Measurements from ENCODE around the gene LCN15.

LCN15 gene

GRCh38 chr9:136750526-136750925, 13.8 kb downstream of the LCN15 start:
- H3K36me3 ChIP-seq (ENCODE audit: insufficient read depth, low read depth, low read length): no peaks in the 10 kb centered on the region
- H3K27me3 ChIP-seq (ENCODE audit: insufficient read depth, low read length): no peaks in the 10 kb centered on the region
- no peaks in the 10 kb centered on the region for H3K4me1 ChIP-seq (ENCODE audit: insufficient read depth, low read length)
- H3K27ac ChIP-seq (ENCODE audit: low read length): no peak overlapping the region
- H3K9me3 ChIP-seq (ENCODE audit: insufficient read depth, low read depth, low read length): no peaks in the 10 kb centered on the region
- no peak overlapping the region for H3K9ac ChIP-seq (ENCODE audit: low read depth, low read length)
- H3K4me3 ChIP-seq (ENCODE audit: low read length): no peak overlapping the region

- no peaks in the 10 kb centered on the region for H3K27me3 ChIP-seq (ENCODE audit: insufficient read depth, low read length)
- no peak overlapping the region for H3K4me3 ChIP-seq (ENCODE audit: low read length)
- no peak overlapping the region for H3K27ac ChIP-seq (ENCODE audit: low read length)
Measured at GRCh38 chr9:136748666-136749611, 15.4 kb downstream of the LCN15 start.

GRCh38 chr9:136748201-136748600, 16.1 kb downstream of the LCN15 start, which contains the start of gene LCN6:
TSS of gene LCN6 (minus strand) at chr9:136748525. CDS start at chr9:136748483, 42 bp downstream.
- Histone ChIP-seq H3K27me3 (ENCODE audit: insufficient read depth, low read length) (no peaks in the 10 kb centered on the region), H3K9me3 (ENCODE audit: insufficient read depth, low read depth, low read length) (no peaks in the 10 kb centered on the region), H3K36me3 (ENCODE audit: insufficient read depth, low read depth, low read length) (no peaks in the 10 kb centered on the region), H3K9ac (ENCODE audit: low read depth, low read length) (no peak within 1 kb of the TSS), H3K27ac (ENCODE audit: low read length) (no peak within 1 kb of the TSS), H3K4me1 (ENCODE audit: insufficient read depth, low read length) (no peaks in the 10 kb centered on the region), H3K4me3 (ENCODE audit: low read length) (no peak within 1 kb of the TSS)

More at GRCh38 chr9:136748666-136749611, 15.4 kb downstream of the LCN15 start:
- no peak overlapping the region for H3K9ac ChIP-seq (ENCODE audit: low read depth, low read length)
- no peaks in the 10 kb centered on the region for H3K4me1 ChIP-seq (ENCODE audit: insufficient read depth, low read length)
- no peaks in the 10 kb centered on the region for H3K36me3 ChIP-seq (ENCODE audit: insufficient read depth, low read depth, low read length)
- no peaks in the 10 kb centered on the region for H3K9me3 ChIP-seq (ENCODE audit: insufficient read depth, low read depth, low read length)

GRCh38 chr9:136747161-136748060, 16.9 kb downstream of the LCN15 start:
- Histone ChIP-seq H3K36me3 (ENCODE audit: insufficient read depth, low read depth, low read length) (no peaks in the 10 kb centered on the region), H3K9ac (ENCODE audit: low read depth, low read length) (no peak overlapping the region), H3K27ac (ENCODE audit: low read length) (no peak overlapping the region)

GRCh38 chr9:136746621-136747020, 17.7 kb downstream of the LCN15 start:
- Histone ChIP-seq H3K27ac (ENCODE audit: low read length) (no peak overlapping the region), H3K27me3 (ENCODE audit: insufficient read depth, low read length) (no peaks in the 10 kb centered on the region), H3K4me3 (ENCODE audit: low read length) (no peak overlapping the region), H3K36me3 (ENCODE audit: insufficient read depth, low read depth, low read length) (no peaks in the 10 kb centered on the region), H3K9me3 (ENCODE audit: insufficient read depth, low read depth, low read length) (no peaks in the 10 kb centered on the region), H3K9ac (ENCODE audit: low read depth, low read length) (no peak overlapping the region), H3K4me1 (ENCODE audit: insufficient read depth, low read length) (no peaks in the 10 kb centered on the region)

More at GRCh38 chr9:136747161-136748060, 16.9 kb downstream of the LCN15 start:
- Histone ChIP-seq H3K9me3 (ENCODE audit: insufficient read depth, low read depth, low read length) (no peaks in the 10 kb centered on the region), H3K4me3 (ENCODE audit: low read length) (no peak overlapping the region), H3K27me3 (ENCODE audit: insufficient read depth, low read length) (no peaks in the 10 kb centered on the region), H3K4me1 (ENCODE audit: insufficient read depth, low read length) (no peaks in the 10 kb centered on the region)

GRCh38 chr9:136746155-136746490, 18.2 kb downstream of the LCN15 start:
- Histone ChIP-seq H3K4me3 (ENCODE audit: low read length) (no peak overlapping the region), H3K4me1 (ENCODE audit: insufficient read depth, low read length) (no peaks in the 10 kb centered on the region), H3K9ac (ENCODE audit: low read depth, low read length) (no peak overlapping the region), H3K36me3 (ENCODE audit: insufficient read depth, low read depth, low read length) (no peaks in the 10 kb centered on the region), H3K9me3 (ENCODE audit: insufficient read depth, low read depth, low read length) (no peaks in the 10 kb centered on the region), H3K27me3 (ENCODE audit: insufficient read depth, low read length) (no peaks in the 10 kb centered on the region), H3K27ac (ENCODE audit: low read length) (no peak overlapping the region)

GRCh38 chr9:136745389-136746154, 18.7 kb downstream of the LCN15 start:
- H3K9me3 ChIP-seq (ENCODE audit: insufficient read depth, low read depth, low read length): no peaks in the 10 kb centered on the region
- no peaks in the 10 kb centered on the region for H3K36me3 ChIP-seq (ENCODE audit: insufficient read depth, low read depth, low read length)
- no peaks in the 10 kb centered on the region for H3K27me3 ChIP-seq (ENCODE audit: insufficient read depth, low read length)
- no peak overlapping the region for H3K9ac ChIP-seq (ENCODE audit: low read depth, low read length)
- H3K4me1 ChIP-seq (ENCODE audit: insufficient read depth, low read length): no peaks in the 10 kb centered on the region
- H3K4me3 ChIP-seq (ENCODE audit: low read length): no peak overlapping the region
- no peak overlapping the region for H3K27ac ChIP-seq (ENCODE audit: low read length)

GRCh38 chr9:136744773-136745172, 19.5 kb downstream of the LCN15 start:
- H3K27ac ChIP-seq (ENCODE audit: low read length): no peak overlapping the region
- H3K9ac ChIP-seq (ENCODE audit: low read depth, low read length): no peak overlapping the region
- H3K4me3 ChIP-seq (ENCODE audit: low read length): no peak overlapping the region
- no peaks in the 10 kb centered on the region for H3K27me3 ChIP-seq (ENCODE audit: insufficient read depth, low read length)
- H3K4me1 ChIP-seq (ENCODE audit: insufficient read depth, low read length): no peaks in the 10 kb centered on the region
- no peaks in the 10 kb centered on the region for H3K9me3 ChIP-seq (ENCODE audit: insufficient read depth, low read depth, low read length)
- H3K36me3 ChIP-seq (ENCODE audit: insufficient read depth, low read depth, low read length): no peaks in the 10 kb centered on the region

- Histone ChIP-seq H3K27me3 (ENCODE audit: insufficient read depth, low read length) (no peaks in the 10 kb centered on the region), H3K4me3 (ENCODE audit: low read length) (no peak overlapping the region), H3K4me1 (ENCODE audit: insufficient read depth, low read length) (no peaks in the 10 kb centered on the region), H3K9ac (ENCODE audit: low read depth, low read length) (no peak overlapping the region), H3K9me3 (ENCODE audit: insufficient read depth, low read depth, low read length) (no peaks in the 10 kb centered on the region), H3K36me3 (ENCODE audit: insufficient read depth, low read depth, low read length) (no peaks in the 10 kb centered on the region), H3K27ac (ENCODE audit: low read length) (no peak overlapping the region)
Measured at GRCh38 chr9:136743639-136744211, 20.6 kb downstream of the LCN15 start.

- H3K4me1 ChIP-seq (ENCODE audit: insufficient read depth, low read length): no peaks in the 10 kb centered on the region
- H3K27ac ChIP-seq (ENCODE audit: low read length): no peak within 1 kb of the TSS
- no peak within 1 kb of the TSS for H3K4me3 ChIP-seq (ENCODE audit: low read length)
- no peaks in the 10 kb centered on the region for H3K9me3 ChIP-seq (ENCODE audit: insufficient read depth, low read depth, low read length)
- H3K27me3 ChIP-seq (ENCODE audit: insufficient read depth, low read length): no peaks in the 10 kb centered on the region
- no peaks in the 10 kb centered on the region for H3K36me3 ChIP-seq (ENCODE audit: insufficient read depth, low read depth, low read length)
- H3K9ac ChIP-seq (ENCODE audit: low read depth, low read length): no peak within 1 kb of the TSS
Measured at GRCh38 chr9:136742591-136743391, 21.5 kb downstream of the LCN15 start, which contains the start of gene LCN10. TSS of gene LCN10 (minus strand) at chr9:136742940. CDS start at chr9:136742903, 37 bp downstream.

Measured in iPS-20b (cell line).